GM12801 (cell line): ENCODE results near the gene SYNM.

Experiments
- CTCF ChIP-seq: IDR thresholded peaks from one replicate; pipeline ENCODE4 v1.5.1; 2011; ENCODE audit warnings: control low read depth; ENCODE audit not compliant: insufficient read length; ENCODE audit errors: extremely low read depth

The SYNM gene

GRCh38 chr15:99090938-99091337 lies 13.9 kb upstream of the SYNM start:
- TF ChIP-seq CTCF, result no peak

GRCh38 chr15:99092554-99093172 lies 12.2 kb upstream of the SYNM start:
- no peak for TF ChIP-seq CTCF

GRCh38 chr15:99095626-99096025 lies 9.3 kb upstream of the SYNM start:
- TF ChIP-seq CTCF, result no peak

- no peak for TF ChIP-seq CTCF
Measured at GRCh38 chr15:99096173-99096893, 8.5 kb upstream of the SYNM start.

- no peak for TF ChIP-seq CTCF
Measured at GRCh38 chr15:99096894-99097426, 7.9 kb upstream of the SYNM start.

GRCh38 chr15:99097441-99098410 lies 7.2 kb upstream of the SYNM start:
- no peak for TF ChIP-seq CTCF

- TF ChIP-seq CTCF, result no peak
Measured at GRCh38 chr15:99098426-99098825, 6.5 kb upstream of the SYNM start.
